GM19395 (cell line): ENCODE measurements around the gene DPP3.

Experiments used
- ATAC-seq: cut with Tn5 transposase; IDR thresholded peaks from one replicate; pipeline ENCODE4 v1.9.1; 2021; ENCODE audit warnings: mild to moderate bottlenecking, moderate library complexity; ENCODE audit not compliant: unreplicated experiment

Gene DPP3

DNA sequence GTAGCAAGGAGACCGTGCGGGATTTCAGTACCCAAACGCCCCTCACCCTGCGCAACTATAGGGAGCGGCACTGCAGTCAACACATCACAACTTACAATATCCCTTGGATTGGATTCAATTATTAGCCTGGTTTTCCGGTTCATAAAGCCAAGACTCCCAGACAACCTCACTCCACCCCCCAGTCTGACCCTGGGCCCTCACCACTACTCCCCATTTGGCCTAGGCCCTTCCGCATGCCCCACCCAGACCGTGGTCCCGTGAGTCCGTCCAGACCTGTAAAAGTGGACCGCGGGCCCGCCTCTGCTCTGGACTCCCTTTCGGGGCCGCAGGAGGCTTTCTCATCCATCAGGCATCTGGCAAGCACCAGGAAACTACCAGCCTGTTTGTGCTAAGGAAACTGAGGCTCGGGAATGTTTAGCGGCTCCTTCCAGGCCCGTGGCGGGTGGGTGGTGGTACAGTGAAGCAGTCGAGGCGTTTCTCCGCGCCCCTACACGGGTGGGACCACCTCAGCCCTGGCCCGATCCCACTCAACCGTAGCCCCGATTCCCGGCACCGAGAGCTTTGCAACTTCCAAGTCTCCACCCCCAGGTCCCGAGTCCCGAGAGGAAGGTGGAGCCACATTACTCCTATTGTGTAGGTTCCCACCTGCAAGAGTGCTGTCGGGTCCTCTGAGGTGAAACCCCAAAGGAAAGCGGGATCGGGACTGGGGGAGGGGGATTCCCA is 679 bp upstream of the DPP3 start:
- ATAC-seq = no peak

- no peak for ATAC-seq
Observed at GRCh38 chr11:66484806-66485380, 4.7 kb downstream of the DPP3 start.

GRCh38 chr11:66488957-66489356 is 8.7 kb downstream of the DPP3 start:
- ATAC-seq = no peak

- no peak for ATAC-seq
Observed at GRCh38 chr11:66489636-66490035, 9.4 kb downstream of the DPP3 start.

- ATAC-seq = no peak
Observed at GRCh38 chr11:66491315-66491935, 11.2 kb downstream of the DPP3 start.

GRCh38 chr11:66492161-66492865 is 12.1 kb downstream of the DPP3 start:
- no peak for ATAC-seq

- ATAC-seq = no peak
Observed at GRCh38 chr11:66493130-66493529, 12.9 kb downstream of the DPP3 start.

- no peak for ATAC-seq
Observed at GRCh38 chr11:66494458-66494857, 14.2 kb downstream of the DPP3 start.

DNA sequence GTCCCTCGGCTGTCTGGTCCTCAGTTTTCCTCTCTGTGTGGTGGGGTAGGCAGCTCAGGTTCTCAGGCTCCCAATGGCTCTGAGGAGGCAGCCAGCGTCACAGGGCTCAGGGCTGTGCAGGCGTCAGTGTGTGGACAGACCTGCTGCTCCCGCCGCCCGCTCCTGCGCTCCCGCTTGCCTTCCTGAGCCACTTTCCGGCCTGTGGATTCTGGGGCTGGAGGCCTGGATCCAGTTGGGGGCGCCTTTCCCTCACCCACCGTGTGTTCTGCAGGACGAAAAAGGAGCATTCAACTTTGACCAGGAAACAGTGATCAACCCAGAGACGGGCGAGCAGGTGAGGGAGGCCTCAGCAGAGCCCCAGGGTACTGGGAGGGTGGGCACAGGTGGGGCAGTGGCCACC is 14.7 kb downstream of the DPP3 start:
- ATAC-seq = no peak

GRCh38 chr11:66495401-66495854 is 15.2 kb downstream of the DPP3 start:
- ATAC-seq = no peak

DNA sequence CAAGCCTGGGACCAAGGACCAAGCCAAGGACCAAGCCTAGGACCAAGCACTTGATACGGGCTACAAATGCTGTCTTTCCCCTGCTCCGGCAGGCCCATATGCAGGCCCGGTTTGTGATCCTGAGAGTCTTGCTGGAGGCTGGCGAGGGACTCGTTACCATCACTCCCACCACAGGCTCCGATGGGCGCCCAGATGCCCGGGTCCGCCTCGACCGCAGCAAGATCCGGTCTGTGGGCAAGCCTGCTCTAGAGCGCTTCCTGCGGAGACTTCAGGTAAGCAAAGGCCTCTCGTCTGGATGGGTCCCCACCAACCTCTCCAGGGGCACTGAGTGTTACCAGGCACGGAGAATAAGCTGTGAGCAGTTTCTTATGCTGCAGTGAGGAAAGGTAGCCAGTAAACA is 17.0 kb downstream of the DPP3 start:
- no peak for ATAC-seq

- ATAC-seq = no peak
Observed at GRCh38 chr11:66498506-66498905, 18.3 kb downstream of the DPP3 start.

DNA sequence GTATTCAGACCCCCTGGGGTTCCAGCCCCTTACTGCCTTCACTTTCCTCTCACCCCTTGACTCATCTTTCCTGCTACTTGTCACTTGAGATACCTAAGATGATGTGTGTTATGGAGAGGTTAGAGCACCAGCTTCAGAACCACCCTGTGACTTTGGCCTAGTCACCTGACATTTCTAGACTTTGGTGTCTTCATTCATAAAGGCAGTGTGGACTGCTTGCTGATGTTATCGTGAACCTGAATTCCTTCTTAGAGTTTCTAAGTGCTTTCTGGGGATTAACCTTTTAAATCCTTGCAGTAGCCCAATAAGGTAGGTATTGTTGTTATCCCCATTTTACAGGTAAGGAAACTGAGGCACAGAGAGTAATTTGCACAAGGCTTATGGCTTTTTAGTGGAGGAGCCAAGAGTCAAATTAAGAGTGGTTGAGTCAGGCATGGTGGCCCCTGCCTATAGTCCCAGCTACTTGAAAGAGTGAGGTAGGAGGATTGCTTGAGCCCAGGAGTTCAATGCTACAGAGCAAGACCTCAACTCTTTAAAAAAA is 25.1 kb downstream of the DPP3 start:
- no peak for ATAC-seq

GRCh38 chr11:66509131-66509561 is 28.9 kb downstream of the DPP3 start:
- ATAC-seq = no peak

DNA sequence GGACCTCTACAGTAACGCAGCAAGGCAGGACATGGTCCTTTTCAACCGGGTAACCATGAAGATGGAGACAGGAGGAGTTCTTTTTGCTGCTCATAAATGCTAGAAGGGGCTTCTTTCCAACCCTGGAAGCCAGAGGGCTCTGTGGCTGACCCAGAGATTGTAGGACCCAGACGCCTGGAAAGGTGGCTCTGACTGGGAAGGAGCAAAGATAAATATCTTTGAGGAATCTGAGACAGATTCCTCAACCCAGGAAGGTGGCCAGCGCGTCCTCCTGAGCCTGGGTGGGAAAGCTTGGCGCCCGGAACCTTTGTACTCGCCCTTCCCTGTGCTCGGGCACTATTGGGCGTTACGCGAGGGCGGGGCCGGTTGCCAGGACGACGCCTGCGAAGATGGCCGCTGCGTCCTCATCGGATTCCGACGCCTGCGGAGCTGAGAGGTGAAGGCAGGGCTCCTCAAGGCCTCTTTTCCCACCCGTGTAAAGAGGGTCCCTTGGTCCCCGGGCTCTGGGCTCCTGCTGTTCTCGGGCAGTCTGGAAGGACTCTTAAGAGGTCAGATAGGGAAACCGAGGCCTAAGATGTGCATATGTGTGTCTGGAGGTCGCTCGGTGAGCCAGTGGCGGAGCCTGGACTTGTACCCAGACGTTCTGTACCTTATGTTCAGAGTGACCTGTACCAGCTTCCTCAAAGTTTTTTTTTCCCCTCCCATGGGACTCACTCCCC is 30.2 kb downstream of the DPP3 start, which contains the start of gene BBS1:
Gene BBS1 (plus strand): TSS at position 365 of the 719 bp plus-strand sequence. CDS start 25 bp downstream, at position 390.
- peak; percentile 79 for ATAC-seq

GRCh38 chr11:66510990-66511339 is 30.7 kb downstream of the DPP3 start:
- ATAC-seq = no peak

GRCh38 chr11:66523611-66524010 is 43.4 kb downstream of the DPP3 start:
- ATAC-seq = no peak

GRCh38 chr11:66524304-66525040 is 44.2 kb downstream of the DPP3 start:
- ATAC-seq = no peak

DNA sequence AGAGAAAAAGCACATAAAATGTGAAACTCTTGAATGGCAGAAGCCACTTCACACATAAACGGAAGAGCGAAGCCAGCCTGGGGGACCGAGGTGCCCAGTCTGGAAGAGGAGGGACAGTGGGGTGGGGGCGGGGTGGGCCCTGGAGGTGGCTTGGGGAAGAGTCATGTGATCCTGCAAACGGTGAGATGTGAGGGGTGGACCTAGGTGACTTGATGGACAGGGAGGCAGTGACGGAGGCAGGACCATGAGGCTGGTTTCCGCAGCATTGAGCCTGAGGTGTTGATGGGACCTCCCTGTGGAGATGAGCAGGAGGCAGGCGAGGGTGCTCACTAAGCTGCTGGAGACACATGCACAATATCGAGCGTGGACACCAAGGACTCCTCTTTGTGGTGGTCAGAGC is 48.8 kb downstream of the DPP3 start:
- no peak for ATAC-seq

GRCh38 chr11:66529655-66530054 is 49.4 kb downstream of the DPP3 start:
- no peak for ATAC-seq
